GM12864 (cell line): ENCODE results near the gene FNDC7.

ENCODE experiments used
- DNase-seq: peaks from one replicate; pipeline ENCODE4 v3.0.0-alpha.2; 2011; ENCODE audit warnings: low read depth
- H3K4me3 ChIP-seq: 2 replicates; pipeline ENCODE4 v1.5.1; 2011; ENCODE audit warnings: mild to moderate bottlenecking, low read depth, low read length, control low read depth
- TF ChIP-seq, protein P1 (sequence below): IDR thresholded peaks from 2 replicates; pipeline ENCODE4 v1.5.1; 2011; ENCODE audit warnings: low read depth, mild to moderate bottlenecking, moderate library complexity, low read length, control low read depth, inconsistent platforms; ENCODE audit errors: missing control alignments

Gene FNDC7

GRCh38 chr1:108708691-108709660 lies 3.7 kb upstream of the FNDC7 start:
- no peak overlapping the region for H3K4me3 ChIP-seq
- TF ChIP-seq, protein P1, sequence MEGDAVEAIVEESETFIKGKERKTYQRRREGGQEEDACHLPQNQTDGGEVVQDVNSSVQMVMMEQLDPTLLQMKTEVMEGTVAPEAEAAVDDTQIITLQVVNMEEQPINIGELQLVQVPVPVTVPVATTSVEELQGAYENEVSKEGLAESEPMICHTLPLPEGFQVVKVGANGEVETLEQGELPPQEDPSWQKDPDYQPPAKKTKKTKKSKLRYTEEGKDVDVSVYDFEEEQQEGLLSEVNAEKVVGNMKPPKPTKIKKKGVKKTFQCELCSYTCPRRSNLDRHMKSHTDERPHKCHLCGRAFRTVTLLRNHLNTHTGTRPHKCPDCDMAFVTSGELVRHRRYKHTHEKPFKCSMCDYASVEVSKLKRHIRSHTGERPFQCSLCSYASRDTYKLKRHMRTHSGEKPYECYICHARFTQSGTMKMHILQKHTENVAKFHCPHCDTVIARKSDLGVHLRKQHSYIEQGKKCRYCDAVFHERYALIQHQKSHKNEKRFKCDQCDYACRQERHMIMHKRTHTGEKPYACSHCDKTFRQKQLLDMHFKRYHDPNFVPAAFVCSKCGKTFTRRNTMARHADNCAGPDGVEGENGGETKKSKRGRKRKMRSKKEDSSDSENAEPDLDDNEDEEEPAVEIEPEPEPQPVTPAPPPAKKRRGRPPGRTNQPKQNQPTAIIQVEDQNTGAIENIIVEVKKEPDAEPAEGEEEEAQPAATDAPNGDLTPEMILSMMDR, result peak; percentile 63
- peak; percentile 16 for DNase-seq

DNA sequence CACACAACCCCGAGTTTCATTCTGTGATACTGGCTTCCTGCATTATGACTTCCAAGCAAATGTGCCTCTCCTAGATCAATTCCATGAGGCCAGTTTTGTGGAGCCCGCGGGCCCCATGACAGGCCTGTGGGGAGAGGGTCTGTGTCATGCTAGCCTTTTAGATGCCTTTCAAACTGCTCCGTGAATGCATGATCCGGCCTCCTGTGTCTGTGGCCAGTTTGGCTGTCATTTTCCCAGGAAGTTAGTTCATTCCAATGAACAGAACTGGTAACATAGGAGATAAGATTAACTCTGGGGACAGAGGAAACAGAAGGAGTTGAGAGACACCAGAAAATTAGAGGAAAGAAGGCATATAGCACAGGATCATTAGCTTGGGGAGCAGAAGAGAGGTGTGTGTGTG lies 3.2 kb downstream of the FNDC7 start:
- DNase-seq, result no peak
- H3K4me3 ChIP-seq, result no peak overlapping the region
- TF ChIP-seq, protein P1, result no peak

DNA sequence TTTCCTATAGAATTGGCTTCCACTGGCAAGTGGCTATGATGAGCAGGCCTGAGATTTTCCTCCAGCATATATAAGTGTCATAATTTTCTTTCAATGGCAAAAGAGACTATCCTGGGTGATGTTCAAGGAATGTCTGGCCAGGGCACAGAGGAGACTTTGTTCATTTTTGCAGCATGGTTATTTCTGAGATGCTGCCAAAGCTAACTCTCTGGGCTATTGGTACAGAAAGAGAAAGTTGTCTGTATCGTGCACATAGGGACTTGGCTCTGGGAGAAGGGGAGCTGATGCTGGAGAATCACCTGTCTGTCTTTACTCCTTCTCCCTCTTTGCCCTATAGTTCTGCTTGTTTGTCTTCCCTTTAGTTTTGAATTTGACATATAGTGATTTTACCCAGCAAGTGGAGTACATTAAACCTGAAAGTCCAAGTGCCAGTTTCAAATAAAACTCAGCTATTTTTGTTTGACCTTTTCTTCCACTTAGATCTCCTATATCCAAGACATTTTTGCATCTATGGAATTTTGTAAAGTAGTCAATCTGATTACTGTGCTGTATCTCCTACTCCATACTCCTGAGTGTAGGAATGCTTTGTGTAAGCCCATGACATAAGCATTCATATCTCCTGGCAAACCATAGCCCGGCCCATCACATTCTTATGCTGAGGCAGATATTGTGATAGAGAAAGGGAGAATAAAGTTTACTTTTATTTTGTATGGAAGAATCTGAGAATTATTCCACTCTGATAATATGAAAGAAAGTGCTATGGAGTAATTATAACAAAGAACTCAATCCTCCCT lies 3.9 kb downstream of the FNDC7 start:
- DNase-seq, result no peak
- TF ChIP-seq, protein P1, result no peak
- no peak overlapping the region for H3K4me3 ChIP-seq

DNA sequence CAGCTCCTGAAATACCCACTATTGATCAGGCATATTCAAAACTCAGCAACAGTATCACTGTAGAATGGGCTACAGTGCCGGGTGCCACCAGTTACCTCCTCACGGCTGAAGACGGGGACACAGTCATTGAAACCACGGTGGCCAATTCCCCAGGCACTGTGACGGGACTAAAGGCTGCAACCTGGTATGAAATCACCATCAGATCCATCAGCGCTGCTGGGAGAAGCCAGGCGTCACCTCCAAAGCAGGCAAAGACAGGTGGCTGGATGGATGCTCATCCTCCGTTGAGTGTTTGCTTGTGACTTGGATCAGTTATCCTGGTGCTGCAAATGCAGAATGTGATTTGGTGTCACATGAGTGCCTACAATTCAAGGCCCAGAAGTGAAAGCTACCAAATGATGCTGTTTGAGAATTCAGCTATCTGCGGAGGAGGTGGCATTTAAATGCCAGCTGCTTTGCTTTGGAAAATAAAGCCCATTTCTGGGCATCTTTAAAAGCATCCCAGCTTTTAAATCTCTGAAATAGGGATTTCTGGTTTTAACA lies 5.1 kb downstream of the FNDC7 start:
- DNase-seq, result no peak

DNA sequence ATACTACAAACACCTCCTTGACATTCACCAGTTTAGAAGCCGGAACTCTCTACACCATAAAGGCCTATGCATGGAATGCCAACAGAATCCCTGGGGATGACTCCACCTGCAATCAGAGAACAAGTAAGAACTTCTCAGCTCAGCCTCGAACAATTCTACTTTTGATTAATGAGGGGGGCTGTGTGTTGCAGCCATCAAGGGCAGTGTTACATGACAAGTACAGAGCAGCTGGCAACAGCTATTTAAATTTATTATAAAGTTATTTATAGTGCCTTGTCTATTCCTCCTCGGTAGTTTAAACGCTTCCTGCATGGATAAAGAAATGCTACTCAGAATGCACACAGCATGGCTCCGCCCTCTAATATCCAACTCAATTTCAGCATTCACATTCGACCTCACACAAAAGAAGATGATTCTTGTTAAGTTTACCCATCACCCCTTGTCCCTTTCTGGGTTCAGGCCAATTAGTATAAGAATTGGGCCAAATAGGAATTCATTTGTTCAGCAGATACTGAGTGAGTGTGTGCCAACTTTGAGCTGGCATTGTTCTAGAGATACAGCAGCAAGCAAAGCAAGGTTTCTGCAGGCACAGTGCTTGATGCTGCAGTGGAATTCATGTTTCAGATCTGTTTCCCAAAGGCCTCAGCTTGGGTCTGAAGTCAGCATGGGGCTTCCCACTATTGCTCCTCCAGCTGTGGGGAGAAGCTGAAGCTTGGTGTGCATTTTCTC lies 6.4 kb downstream of the FNDC7 start:
- DNase-seq, result no peak
- TF ChIP-seq, protein P1, result no peak
- no peak overlapping the region for H3K4me3 ChIP-seq

More for the DNA sequence above, 5.1 kb downstream of the FNDC7 start:
- TF ChIP-seq, protein P1, result no peak
- H3K4me3 ChIP-seq, result no peak overlapping the region

GRCh38 chr1:108719656-108720435 lies 7.1 kb downstream of the FNDC7 start:
- TF ChIP-seq, protein P1, result no peak
- no peak for DNase-seq
- H3K4me3 ChIP-seq, result no peak overlapping the region
